Measurements from ENCODE around the gene SNX20.

The SNX20 gene

DNA sequence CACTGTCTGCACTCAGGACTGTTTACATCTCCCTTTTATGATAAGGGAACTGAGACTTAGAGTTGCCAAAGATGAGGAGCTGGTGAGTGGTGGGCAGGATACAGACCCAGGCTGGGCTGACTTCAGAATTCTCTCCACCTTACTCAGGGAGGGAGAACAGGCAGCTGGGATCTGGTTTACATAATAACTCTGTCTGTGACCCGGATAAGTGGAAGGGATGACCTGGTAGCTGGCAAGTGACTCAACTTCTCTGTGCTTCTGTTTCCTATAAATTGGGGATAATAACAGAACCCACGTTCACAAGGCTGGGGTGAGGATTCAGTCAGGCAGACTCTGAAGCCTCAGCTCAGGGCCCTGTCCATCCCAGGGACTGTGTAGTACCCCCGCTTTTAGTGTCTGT lies 2.6 kb downstream of the SNX20 start:
- Histone ChIP-seq H3K4me1 (ENCODE audit: low read length) (peaks cover 31% of the 10 kb centered on the region), H2AFZ (ENCODE audit: low read depth, low read length) (no peak overlapping the region), H3K36me3 (replicated peaks; ENCODE audit: low read depth, low read length) (peaks cover 22% of the 10 kb centered on the region), H3K9me3 (ENCODE audit: insufficient read depth, low read length) (no peaks in the 10 kb centered on the region), H4K20me1 (ENCODE audit: insufficient read depth, low read length) (no peaks in the 10 kb centered on the region), H3K27me3 (ENCODE audit: low read depth, low read length) (no peaks in the 10 kb centered on the region), H3K79me2 (ENCODE audit: low read length) (no peaks in the 10 kb centered on the region), H3K27ac (ENCODE audit: low read length) (no peak overlapping the region), H3K4me2 (ENCODE audit: low read length) (no peak overlapping the region), H3K4me3 (ENCODE audit: low read length) (no peak overlapping the region), H3K9ac (ENCODE audit: low read length) (no peak overlapping the region)
- TF ChIP-seq, protein P1, sequence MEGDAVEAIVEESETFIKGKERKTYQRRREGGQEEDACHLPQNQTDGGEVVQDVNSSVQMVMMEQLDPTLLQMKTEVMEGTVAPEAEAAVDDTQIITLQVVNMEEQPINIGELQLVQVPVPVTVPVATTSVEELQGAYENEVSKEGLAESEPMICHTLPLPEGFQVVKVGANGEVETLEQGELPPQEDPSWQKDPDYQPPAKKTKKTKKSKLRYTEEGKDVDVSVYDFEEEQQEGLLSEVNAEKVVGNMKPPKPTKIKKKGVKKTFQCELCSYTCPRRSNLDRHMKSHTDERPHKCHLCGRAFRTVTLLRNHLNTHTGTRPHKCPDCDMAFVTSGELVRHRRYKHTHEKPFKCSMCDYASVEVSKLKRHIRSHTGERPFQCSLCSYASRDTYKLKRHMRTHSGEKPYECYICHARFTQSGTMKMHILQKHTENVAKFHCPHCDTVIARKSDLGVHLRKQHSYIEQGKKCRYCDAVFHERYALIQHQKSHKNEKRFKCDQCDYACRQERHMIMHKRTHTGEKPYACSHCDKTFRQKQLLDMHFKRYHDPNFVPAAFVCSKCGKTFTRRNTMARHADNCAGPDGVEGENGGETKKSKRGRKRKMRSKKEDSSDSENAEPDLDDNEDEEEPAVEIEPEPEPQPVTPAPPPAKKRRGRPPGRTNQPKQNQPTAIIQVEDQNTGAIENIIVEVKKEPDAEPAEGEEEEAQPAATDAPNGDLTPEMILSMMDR (IDR thresholded peaks at IDR 0.05; ENCODE audit: low read depth, low read length) = no peak
- no peak for TF ChIP-seq EZH2phosphoT487 (IDR thresholded peaks at IDR 0.05; ENCODE audit: low read depth)

DNA sequence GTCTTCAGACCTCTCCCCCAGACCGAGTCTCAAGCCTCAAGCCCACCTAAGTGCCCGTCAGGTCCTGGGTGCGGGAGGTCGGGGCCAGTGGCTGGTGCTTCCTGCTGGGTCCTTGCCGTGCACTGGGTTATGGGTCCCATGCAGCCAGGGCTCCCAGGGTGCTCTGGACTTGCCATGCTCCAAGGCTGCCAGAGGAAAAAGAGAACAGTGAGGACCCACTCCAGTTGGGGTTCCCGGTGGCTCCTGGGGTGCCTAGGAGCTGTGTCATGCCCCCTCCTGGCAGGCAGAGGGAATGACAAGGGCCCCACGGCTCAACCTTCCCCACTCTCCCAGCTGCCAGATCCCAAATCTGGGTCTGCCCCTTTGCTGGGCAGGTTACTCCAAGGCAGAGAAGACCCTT lies 3.8 kb downstream of the SNX20 start:
- Histone ChIP-seq H3K4me1 (ENCODE audit: low read length) (peaks cover 20% of the 10 kb centered on the region), H3K9ac (ENCODE audit: low read length) (no peak overlapping the region), H2AFZ (ENCODE audit: low read depth, low read length) (no peak overlapping the region), H3K79me2 (ENCODE audit: low read length) (no peaks in the 10 kb centered on the region), H3K27me3 (ENCODE audit: low read depth, low read length) (no peaks in the 10 kb centered on the region), H4K20me1 (ENCODE audit: insufficient read depth, low read length) (no peaks in the 10 kb centered on the region), H3K4me3 (ENCODE audit: low read length) (no peak overlapping the region), H3K27ac (ENCODE audit: low read length) (no peak overlapping the region), H3K4me2 (ENCODE audit: low read length) (no peak overlapping the region), H3K36me3 (replicated peaks; ENCODE audit: low read depth, low read length) (peaks cover 34% of the 10 kb centered on the region), H3K9me3 (ENCODE audit: insufficient read depth, low read length) (no peaks in the 10 kb centered on the region)
- no peak for TF ChIP-seq EZH2phosphoT487 (IDR thresholded peaks at IDR 0.05; ENCODE audit: low read depth)
- TF ChIP-seq, protein P1 (IDR thresholded peaks at IDR 0.05; ENCODE audit: low read depth, low read length) = peak; percentile 37

DNA sequence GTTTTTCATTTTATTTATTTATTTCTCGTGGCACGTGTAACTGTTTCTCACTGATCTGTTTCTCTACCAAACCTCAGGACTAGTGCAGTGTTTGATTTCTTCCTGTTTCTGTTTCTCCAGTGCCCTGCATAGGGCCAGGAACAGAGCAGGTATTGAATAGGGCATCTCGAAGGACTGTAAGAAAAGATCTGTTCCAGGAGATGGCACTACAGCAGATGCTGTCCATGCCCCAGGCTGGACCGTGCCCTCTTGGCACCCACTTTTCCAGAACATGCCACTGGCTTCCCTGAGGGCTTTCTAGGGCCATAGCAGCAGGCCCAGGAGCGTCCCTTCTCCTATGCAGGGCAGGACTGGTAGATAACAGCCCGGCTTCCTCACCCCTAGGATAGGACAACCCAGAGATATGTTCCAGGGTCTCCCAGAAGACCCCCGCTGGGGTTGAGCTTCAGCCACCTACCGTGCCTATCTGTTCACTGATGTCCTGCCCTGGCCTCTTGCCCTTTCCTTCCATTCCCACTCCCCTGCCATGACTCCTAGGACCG lies 4.4 kb downstream of the SNX20 start:
- no peak overlapping the region for H3K9ac ChIP-seq (ENCODE audit: low read length)
- H3K4me1 ChIP-seq (ENCODE audit: low read length) = peaks cover 14% of the 10 kb centered on the region
- no peaks in the 10 kb centered on the region for H3K27me3 ChIP-seq (ENCODE audit: low read depth, low read length)
- no peak overlapping the region for H2AFZ ChIP-seq (ENCODE audit: low read depth, low read length)
- no peak overlapping the region for H3K27ac ChIP-seq (ENCODE audit: low read length)
- H3K4me3 ChIP-seq (ENCODE audit: low read length) = no peak overlapping the region
- H4K20me1 ChIP-seq (ENCODE audit: insufficient read depth, low read length) = no peaks in the 10 kb centered on the region
- H3K79me2 ChIP-seq (ENCODE audit: low read length) = no peaks in the 10 kb centered on the region
- H3K36me3 ChIP-seq (replicated peaks; ENCODE audit: low read depth, low read length) = peaks cover 40% of the 10 kb centered on the region
- peaks cover 6% of the 10 kb centered on the region; the same call in 1 of the 2 replicates for H3K9me3 ChIP-seq (ENCODE audit: insufficient read depth, low read length)
- TF ChIP-seq, protein P1 (IDR thresholded peaks at IDR 0.05; ENCODE audit: low read depth, low read length) = 0 out of 2 replicates have a peak, but pooled peaks have one; percentile 4
- no peak for TF ChIP-seq EZH2phosphoT487 (IDR thresholded peaks at IDR 0.05; ENCODE audit: low read depth)
- H3K4me2 ChIP-seq (ENCODE audit: low read length) = no peak overlapping the region

DNA sequence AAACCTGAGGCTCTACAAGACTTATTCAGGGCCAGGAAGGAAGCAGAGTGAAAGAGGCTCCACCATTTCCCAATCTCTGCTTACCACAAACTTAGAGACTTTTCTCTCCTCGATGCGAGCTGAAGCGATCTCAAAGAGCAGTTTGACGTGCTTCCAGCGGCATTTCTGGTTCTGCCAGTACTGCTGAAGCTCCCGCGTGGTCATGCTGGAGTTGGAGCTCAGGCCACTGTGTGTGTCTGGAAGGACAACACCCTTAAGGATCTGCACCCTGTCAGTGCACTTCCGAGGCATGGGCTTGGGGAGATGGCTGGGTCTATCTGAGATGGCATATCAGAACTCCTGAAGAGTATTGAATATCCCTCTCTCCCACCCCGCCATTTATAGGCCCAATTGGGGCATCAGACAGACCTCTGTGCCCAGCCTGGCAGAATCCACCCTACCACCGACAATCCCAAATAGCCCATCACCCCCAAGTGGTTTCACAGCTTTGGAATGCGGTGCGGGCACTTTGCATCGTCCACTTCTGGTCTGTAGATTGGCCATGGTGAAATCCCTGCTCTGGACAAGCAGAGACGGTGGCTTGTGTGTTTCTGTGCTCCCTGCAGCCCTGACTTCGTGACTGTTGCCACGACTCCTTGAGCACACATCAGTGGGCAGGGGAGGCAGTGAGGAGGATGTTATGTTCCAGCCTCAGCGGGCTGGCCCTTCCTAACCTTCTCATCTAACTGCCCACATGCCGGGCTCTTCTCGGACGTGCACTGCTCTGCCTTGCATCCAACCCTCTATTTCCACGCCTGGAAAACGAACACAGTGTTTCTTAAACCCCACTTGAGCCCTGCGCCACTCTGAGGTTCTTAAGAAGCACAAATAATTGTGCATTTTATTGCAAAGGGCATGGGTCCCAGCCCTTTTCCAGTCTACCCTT lies 5.2 kb downstream of the SNX20 start:
- H3K9me3 ChIP-seq (ENCODE audit: insufficient read depth, low read length) = peaks cover 13% of the 10 kb centered on the region; the same call in 1 of the 2 replicates
- TF ChIP-seq, protein P1 (IDR thresholded peaks at IDR 0.05; ENCODE audit: low read depth, low read length) = no peak
- TF ChIP-seq EZH2phosphoT487 (IDR thresholded peaks at IDR 0.05; ENCODE audit: low read depth) = no peak
- no peaks in the 10 kb centered on the region for H3K27me3 ChIP-seq (ENCODE audit: low read depth, low read length)
- no peak overlapping the region for H2AFZ ChIP-seq (ENCODE audit: low read depth, low read length)
- no peaks in the 10 kb centered on the region for H4K20me1 ChIP-seq (ENCODE audit: insufficient read depth, low read length)
- H3K79me2 ChIP-seq (ENCODE audit: low read length) = no peaks in the 10 kb centered on the region
- no peak overlapping the region for H3K9ac ChIP-seq (ENCODE audit: low read length)
- H3K4me3 ChIP-seq (ENCODE audit: low read length) = no peak overlapping the region
- no peak overlapping the region for H3K4me2 ChIP-seq (ENCODE audit: low read length)
- H3K36me3 ChIP-seq (replicated peaks; ENCODE audit: low read depth, low read length) = peaks cover 48% of the 10 kb centered on the region
- H3K27ac ChIP-seq (ENCODE audit: low read length) = no peak overlapping the region
- peaks cover 8% of the 10 kb centered on the region for H3K4me1 ChIP-seq (ENCODE audit: low read length)

All from OCI-LY3 (cell line).